PC-9 (cell line): ENCODE data around the gene ZNRF3. TPM values are rescaled to one million over a fixed set of nuclear protein-coding genes. Genes with fewer than 3 reads are reported as not detected.

ENCODE experiments used
- BruUV-seq: library from RNA; stranded (reverse); fragments of 400-500 nt; replicated peaks from 2 replicates; lab custom pipeline; 2021; lab: Mats Ljungman, UMichigan
- CTCF ChIA-PET: fragments of 300-600 bp; sonication (Branson Sonifier 250); formaldehyde crosslinking; loops from one replicate; lab custom pipeline; 2022; ENCODE audit warnings: antibody characterized with exemption; lab: Charles Lee
- POLR2A ChIA-PET: fragments of 300-600 bp; sonication (Branson Sonifier 250); formaldehyde crosslinking; loops from one replicate; lab custom pipeline; 2022; ENCODE audit warnings: antibody characterized with exemption; ENCODE audit not compliant: unreplicated experiment; lab: Charles Lee
- DNase-seq, 2 experiments: peaks; one replicate each; pipeline versions ENCODE4 v3.0.0 to v3.0.0-alpha.2; 2015 to 2022; ENCODE audit warnings: mixed read lengths in 1 of 2
- H2AFZ ChIP-seq: fragments of 200-600 bp; sonication (generic); 2 replicates; pipeline ENCODE4 v1.8.1; 2017; ENCODE audit warnings: antibody characterized with exemption
- H3F3A ChIP-seq: fragments of 200-600 bp; sonication (generic); 2 replicates; pipeline ENCODE4 v1.8.1; 2017; ENCODE audit warnings: antibody characterized with exemption, mild to moderate bottlenecking, low read depth; ENCODE audit not compliant: insufficient read depth
- H3K27ac ChIP-seq: fragments of 200-600 bp; sonication (generic); 2 replicates; pipeline ENCODE4 v1.6.1; 2016; ENCODE audit warnings: mixed run types
- H3K27me3 ChIP-seq: fragments of 200-600 bp; sonication (generic); 2 replicates; pipeline ENCODE4 v1.6.1; 2016; ENCODE audit warnings: low read depth, mixed run types; ENCODE audit not compliant: insufficient read depth
- H3K36me3 ChIP-seq: fragments of 200-600 bp; sonication (generic); 2 replicates; pipeline ENCODE4 v1.6.1; 2016; ENCODE audit warnings: low read depth, mixed run types
- H3K4me1 ChIP-seq: fragments of 200-600 bp; sonication (generic); replicated peaks from 2 replicates; pipeline ENCODE4 v1.6.1; 2016; ENCODE audit warnings: mixed run types; ENCODE audit not compliant: insufficient read depth
- H3K4me2 ChIP-seq: fragments of 200-600 bp; sonication (generic); 2 replicates; pipeline ENCODE4 v1.6.1; 2017; ENCODE audit warnings: mixed run types
- H3K4me3 ChIP-seq: fragments of 200-600 bp; sonication (generic); 2 replicates; pipeline ENCODE4 v1.6.1; 2016; ENCODE audit warnings: mixed run types
- H3K79me2 ChIP-seq: fragments of 200-600 bp; sonication (generic); 2 replicates; pipeline ENCODE4 v1.6.1; 2017; ENCODE audit warnings: low read depth, mixed run types
- H3K9me2 ChIP-seq: fragments of 200-600 bp; sonication (generic); 2 replicates; pipeline ENCODE4 v1.8.1; 2017; ENCODE audit warnings: mild to moderate bottlenecking; ENCODE audit not compliant: insufficient read depth
- H3K9me3 ChIP-seq: fragments of 200-600 bp; sonication (generic); 2 replicates; pipeline ENCODE4 v1.8.1; 2016; ENCODE audit warnings: low read depth; ENCODE audit not compliant: insufficient read depth
- H4K20me1 ChIP-seq: fragments of 200-600 bp; sonication (generic); 2 replicates; pipeline ENCODE4 v1.8.1; 2017; ENCODE audit not compliant: insufficient read depth
- CTCF ChIP-seq: fragments of 200-600 bp; sonication (generic); conservative IDR thresholded peaks from 2 replicates; pipeline ENCODE4 v1.6.1; 2017; ENCODE audit warnings: mixed run types, antibody characterized with exemption, mild to moderate bottlenecking, moderate library complexity
- EZH2 ChIP-seq: fragments of 200-600 bp; sonication (generic); IDR thresholded peaks from 2 replicates; pipeline ENCODE4 v1.8.0; 2017; ENCODE audit warnings: antibody characterized with exemption, low read depth
- intact Hi-C: fragments of 100-400 bp; cut with micrococcal nuclease; formaldehyde crosslinking; loops from one replicate; pipeline ENCODE4 v1.10.0; 2022; ENCODE audit not compliant: unreplicated experiment
- total RNA-seq: library from RNA; stranded (reverse); gene quantifications from 2 replicates; pipeline ENCODE4 v1.2.3, GENCODE V29; 2021

Gene ZNRF3
- total RNA-seq, 1 experiment from 2014 or later, result 5.2 TPM

GRCh38 chr22:29006346-29006745 is 123.0 kb downstream of the ZNRF3 start:
- intact Hi-C loops, result no loop called here
- BruUV-seq, result no TSS peak
- H3K27ac ChIP-seq, result no peak overlapping the region
- H4K20me1 ChIP-seq, result no peaks in the 10 kb centered on the region
- H3K9me3 ChIP-seq, result no peaks in the 10 kb centered on the region
- H2AFZ ChIP-seq, result no peak overlapping the region
- H3K4me3 ChIP-seq, result no peak overlapping the region
- no peaks in the 10 kb centered on the region for H3K27me3 ChIP-seq
- no peak overlapping the region for H3K4me2 ChIP-seq
- POLR2A ChIA-PET, result no interaction called here
- H3K4me1 ChIP-seq, result no peaks in the 10 kb centered on the region; the same call in 1 of the 2 replicates
- no peak for TF ChIP-seq EZH2
- no peak for TF ChIP-seq CTCF
- CTCF ChIA-PET, result no interaction called here
- DNase-seq, result no peak
- no peaks in the 10 kb centered on the region for H3K79me2 ChIP-seq
- H3K9me2 ChIP-seq, result no peaks in the 10 kb centered on the region
- no peaks in the 10 kb centered on the region for H3K36me3 ChIP-seq
- no peaks in the 10 kb centered on the region; the same call in 1 of the 2 replicates for H3F3A ChIP-seq

- CTCF ChIA-PET, result no interaction called here
- no peaks in the 10 kb centered on the region for H3K36me3 ChIP-seq
- no peaks in the 10 kb centered on the region for H3K79me2 ChIP-seq
- no peak overlapping the region for H3K27ac ChIP-seq
- no peak overlapping the region for H3K4me2 ChIP-seq
- intact Hi-C loops, result no loop called here
- no peak for DNase-seq
- H3K9me2 ChIP-seq, result no peaks in the 10 kb centered on the region
- no peaks in the 10 kb centered on the region for H3K9me3 ChIP-seq
- no peaks in the 10 kb centered on the region for H3K27me3 ChIP-seq
- POLR2A ChIA-PET, result no interaction called here
- H2AFZ ChIP-seq, result no peak overlapping the region
- no peaks in the 10 kb centered on the region for H4K20me1 ChIP-seq
- TF ChIP-seq CTCF, result no peak
- TF ChIP-seq EZH2, result no peak
- H3F3A ChIP-seq, result no peaks in the 10 kb centered on the region; the same call in 1 of the 2 replicates
- no TSS peak for BruUV-seq
- H3K4me3 ChIP-seq, result no peak overlapping the region
- no peaks in the 10 kb centered on the region; the same call in 1 of the 2 replicates for H3K4me1 ChIP-seq
Observed at GRCh38 chr22:29009148-29009547, 125.8 kb downstream of the ZNRF3 start.

- Histone ChIP-seq H3K4me3 (no peak overlapping the region), H3K27me3 (no peaks in the 10 kb centered on the region), H3K4me1 (no peaks in the 10 kb centered on the region), H3K36me3 (no peaks in the 10 kb centered on the region), H4K20me1 (no peaks in the 10 kb centered on the region), H3F3A (no peaks in the 10 kb centered on the region; the same call in 1 of the 2 replicates), H3K27ac (no peak overlapping the region), H3K79me2 (no peaks in the 10 kb centered on the region), H3K4me2 (no peak overlapping the region), H3K9me2 (no peaks in the 10 kb centered on the region), H2AFZ (no peak overlapping the region), H3K9me3 (no peaks in the 10 kb centered on the region)
- BruUV-seq, result no TSS peak
- intact Hi-C loops, result no loop called here
- TF ChIP-seq EZH2 (no peak), CTCF (no peak)
- CTCF ChIA-PET, result no interaction called here
- DNase-seq, result no peak
- POLR2A ChIA-PET, result no interaction called here
Observed at GRCh38 chr22:29011240-29012100, 128.1 kb downstream of the ZNRF3 start.
